Measurements from ENCODE around the gene WIZ.
A peak's percentile ranks its signal among the peaks of the same experiment; 100 is the strongest.

The WIZ gene

DNA sequence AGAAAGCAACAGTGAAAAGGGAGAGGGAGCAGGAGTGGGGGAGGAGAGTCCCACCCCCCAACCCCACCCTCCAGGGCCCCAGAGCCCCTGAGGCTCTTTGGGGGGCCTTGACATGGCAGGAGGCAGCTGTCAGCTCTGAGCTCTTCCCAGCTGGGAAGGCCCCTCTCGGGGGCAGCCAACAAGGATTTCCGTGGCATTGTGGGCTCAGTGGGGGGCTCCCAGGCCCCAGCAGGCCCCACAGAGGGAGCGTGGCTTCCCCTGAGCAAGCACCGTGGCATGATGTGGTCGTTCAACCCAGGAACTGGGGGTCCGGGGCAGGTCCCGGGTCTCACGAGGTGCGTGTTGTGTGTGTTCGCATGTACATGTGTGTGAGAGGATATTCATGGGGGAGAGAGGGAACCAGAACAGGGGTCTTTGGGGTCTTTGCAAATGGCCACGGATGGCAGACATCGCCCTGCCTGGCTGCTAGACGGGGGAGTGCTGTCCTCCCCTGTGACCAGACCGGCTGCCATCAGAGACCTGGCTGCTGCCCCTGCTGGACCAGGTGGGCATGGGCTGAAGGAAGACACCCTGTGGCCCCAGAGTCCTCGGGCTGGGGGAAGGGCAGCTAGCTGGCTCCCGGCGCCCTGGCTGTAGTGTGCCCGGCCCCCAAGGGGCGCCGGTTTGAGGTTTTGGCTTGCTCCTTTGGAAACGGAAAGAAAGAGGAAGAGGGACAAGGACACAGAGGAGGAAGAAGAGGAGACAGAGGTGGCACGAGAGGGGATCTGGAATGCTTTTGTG is 27.3 kb downstream of the WIZ start:
- Histone ChIP-seq H2BK15ac (ENCODE audit: low read depth, poor library complexity, severe bottlenecking) (no peak overlapping the region), H2AFZ (ENCODE audit: low read depth, low read length) (no peak overlapping the region), H3K9ac (ENCODE audit: low read length) (no peak overlapping the region), H3K4me3 (ENCODE audit: insufficient read depth in 1 of 2, low read depth in 1 of 2, low read length in 2 of 2) (no peak overlapping the region), H3K27me3 (ENCODE audit: control insufficient read depth in 1 of 2, insufficient read depth in 1 of 2, low read length in 2 of 2) (no peaks in the 10 kb centered on the region), H2AK5ac (ENCODE audit: low read length, severe bottlenecking) (no peak overlapping the region), H3K79me1 (replicated peaks; ENCODE audit: low read length, poor library complexity, severe bottlenecking) (peaks cover 45% of the 10 kb centered on the region), H2BK120ac (ENCODE audit: low read depth, low read length) (no peak overlapping the region), H3K4me2 (ENCODE audit: low read length, poor library complexity, severe bottlenecking) (no peak overlapping the region), H3K18ac (ENCODE audit: low read depth in 1 of 2, low read length in 2 of 2) (no peak overlapping the region), H3K9me3 (ENCODE audit: control insufficient read depth, low read length) (peaks cover 8% of the 10 kb centered on the region), H3K4me1 (ENCODE audit: control insufficient read depth, insufficient read depth, low read depth, low read length) (peaks cover 2% of the 10 kb centered on the region), H3K23ac (ENCODE audit: low read length in 2 of 2) (no peak overlapping the region), H3K14ac (ENCODE audit: low read length in 2 of 2) (no peak overlapping the region), H4K91ac (ENCODE audit: low read length) (no peak overlapping the region), H2BK12ac (ENCODE audit: low read length in 2 of 2) (no peak overlapping the region), H4K8ac (ENCODE audit: low read length) (no peak overlapping the region), H3K4ac (ENCODE audit: low read depth in 1 of 2, low read length in 2 of 2) (no peak overlapping the region), H2BK5ac (ENCODE audit: low read depth, low read length, poor library complexity, severe bottlenecking) (no peak overlapping the region), H3K36me3 (ENCODE audit: control insufficient read depth in 1 of 2, insufficient read depth in 2 of 2, low read depth in 1 of 2, low read length in 2 of 2) (peaks cover 60 to 68% of the 10 kb centered on the region in 2 experiments), H3K27ac (ENCODE audit: low read length, poor library complexity, severe bottlenecking) (no peak overlapping the region)
- no peak for DNase-seq
- 98% methylated on average over 22 of the region's 22 CpGs for WGBS

DNA sequence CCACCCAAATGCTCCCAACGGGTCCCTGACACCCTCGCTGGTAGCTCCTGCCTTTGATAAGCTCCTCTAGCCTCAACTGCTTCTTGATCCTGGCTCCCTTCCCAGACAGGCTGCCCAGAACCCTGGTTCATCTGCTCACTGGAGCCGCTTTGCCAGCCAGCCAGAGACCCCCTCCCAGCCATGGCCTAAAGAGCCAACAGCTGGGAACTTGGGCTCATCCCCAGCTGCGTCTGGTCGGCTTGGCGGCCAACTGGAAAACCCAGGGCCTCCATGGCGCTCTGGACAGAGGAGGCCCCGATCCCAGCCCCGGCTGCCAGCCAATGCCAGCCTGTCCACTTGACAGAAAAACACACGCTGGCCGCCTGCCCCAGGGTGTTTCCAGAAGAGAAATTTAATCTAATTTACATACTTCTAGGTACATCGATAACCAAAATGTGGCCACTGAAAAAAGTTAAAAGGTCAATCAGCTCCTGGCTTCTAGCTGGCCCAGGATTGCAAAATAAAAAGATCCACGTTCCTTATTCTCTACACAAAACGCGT is 28.0 kb downstream of the WIZ start:
- H3K9ac ChIP-seq (ENCODE audit: low read length): no peak overlapping the region
- H3K36me3 ChIP-seq (ENCODE audit: control insufficient read depth in 1 of 2, insufficient read depth in 2 of 2, low read depth in 1 of 2, low read length in 2 of 2): peaks cover 53 to 61% of the 10 kb centered on the region in 2 experiments
- H3K18ac ChIP-seq (ENCODE audit: low read depth in 1 of 2, low read length in 2 of 2): no peak overlapping the region
- H3K23ac ChIP-seq (ENCODE audit: low read length in 2 of 2): no peak overlapping the region
- no peaks in the 10 kb centered on the region for H3K27me3 ChIP-seq (ENCODE audit: control insufficient read depth in 1 of 2, insufficient read depth in 1 of 2, low read length in 2 of 2)
- peaks cover 38% of the 10 kb centered on the region for H3K79me1 ChIP-seq (replicated peaks; ENCODE audit: low read length, poor library complexity, severe bottlenecking)
- no peak overlapping the region for H4K91ac ChIP-seq (ENCODE audit: low read length)
- H2AFZ ChIP-seq (ENCODE audit: low read depth, low read length): no peak overlapping the region
- H3K4ac ChIP-seq (ENCODE audit: low read depth in 1 of 2, low read length in 2 of 2): no peak overlapping the region
- WGBS: 95% methylated on average over 12 of the region's 15 CpGs
- no peak overlapping the region for H3K4me3 ChIP-seq (ENCODE audit: insufficient read depth in 1 of 2, low read depth in 1 of 2, low read length in 2 of 2)
- no peak overlapping the region for H2AK5ac ChIP-seq (ENCODE audit: low read length, severe bottlenecking)
- H4K8ac ChIP-seq (ENCODE audit: low read length): no peak overlapping the region
- no peak for DNase-seq
- peaks cover 8% of the 10 kb centered on the region for H3K9me3 ChIP-seq (ENCODE audit: control insufficient read depth, low read length)
- H3K27ac ChIP-seq (ENCODE audit: low read length, poor library complexity, severe bottlenecking): no peak overlapping the region
- H2BK15ac ChIP-seq (ENCODE audit: low read depth, poor library complexity, severe bottlenecking): no peak overlapping the region
- H3K4me2 ChIP-seq (ENCODE audit: low read length, poor library complexity, severe bottlenecking): no peak overlapping the region
- no peak overlapping the region for H3K14ac ChIP-seq (ENCODE audit: low read length in 2 of 2)
- no peak overlapping the region for H2BK12ac ChIP-seq (ENCODE audit: low read length in 2 of 2)
- H3K4me1 ChIP-seq (ENCODE audit: control insufficient read depth, insufficient read depth, low read depth, low read length): peaks cover 5% of the 10 kb centered on the region
- H2BK120ac ChIP-seq (ENCODE audit: low read depth, low read length): no peak overlapping the region
- H2BK5ac ChIP-seq (ENCODE audit: low read depth, low read length, poor library complexity, severe bottlenecking): no peak overlapping the region

DNA sequence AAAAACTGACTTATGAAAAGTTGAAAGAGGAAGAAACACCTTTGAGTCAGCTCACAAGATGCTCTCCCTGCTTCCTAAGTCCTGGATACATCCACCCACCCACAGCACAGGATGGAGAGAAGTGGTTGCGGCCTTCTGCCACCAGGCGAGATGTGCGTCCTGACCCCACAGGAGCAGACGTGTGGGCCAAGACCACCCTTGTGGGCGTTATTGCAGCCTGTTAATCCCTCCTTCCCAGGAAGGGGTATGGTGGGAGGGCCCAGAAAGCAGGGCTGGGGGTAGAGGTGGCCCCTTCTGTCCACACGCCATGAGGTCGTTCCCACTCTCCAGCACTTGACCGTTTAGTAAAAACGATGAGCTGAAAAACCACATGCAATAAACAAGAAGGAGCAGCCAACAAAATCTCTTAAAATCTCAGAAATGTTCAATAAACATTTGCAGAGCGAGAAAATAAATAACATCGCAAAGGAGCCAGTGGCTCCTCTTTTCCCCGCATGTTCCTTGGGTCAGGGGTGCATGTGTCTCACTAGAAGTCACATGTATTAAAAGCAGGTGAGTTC is 28.5 kb downstream of the WIZ start:
- 82% methylated on average over 12 of the region's 12 CpGs for WGBS
- Histone ChIP-seq H3K9me3 (ENCODE audit: control insufficient read depth, low read length) (peaks cover 8% of the 10 kb centered on the region), H3K4ac (ENCODE audit: low read depth in 1 of 2, low read length in 2 of 2) (no peak overlapping the region)

DNA sequence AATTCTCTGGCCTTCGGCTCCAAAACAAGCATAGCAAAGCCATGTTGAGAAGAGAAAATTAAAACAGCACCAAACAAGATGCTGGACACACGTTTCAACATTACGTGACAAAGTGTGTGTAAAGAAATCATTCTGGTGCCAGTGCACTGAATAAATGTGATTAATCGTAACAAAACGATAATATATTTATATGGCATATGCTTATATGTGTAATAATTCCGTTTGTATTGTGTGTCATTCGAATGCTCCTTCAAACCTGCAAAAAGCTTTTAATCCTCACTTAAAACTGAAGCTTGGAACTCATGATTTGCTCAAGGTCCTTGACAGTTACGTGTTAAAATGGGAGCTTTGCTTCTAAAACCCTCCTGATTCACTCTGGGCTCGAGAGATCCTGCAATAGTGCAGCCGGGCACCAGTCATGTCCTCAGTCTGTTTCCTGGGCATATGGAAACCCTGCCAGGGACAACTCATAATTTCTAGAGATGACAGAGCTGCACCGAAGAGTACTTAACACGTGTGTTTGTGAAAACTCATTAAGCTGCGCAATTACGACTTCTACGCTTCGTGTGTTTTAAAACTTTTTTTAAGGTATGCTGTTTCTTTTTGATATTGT is 30.2 kb downstream of the WIZ start:
- H3K4me2 ChIP-seq (ENCODE audit: low read length, poor library complexity, severe bottlenecking): peak overlapping the region; percentile 62
- H3K9me3 ChIP-seq (ENCODE audit: control insufficient read depth, low read length): peaks cover 8% of the 10 kb centered on the region
- H3K23ac ChIP-seq (ENCODE audit: low read length in 2 of 2): no peak overlapping the region
- H3K36me3 ChIP-seq (ENCODE audit: control insufficient read depth in 1 of 2, insufficient read depth in 2 of 2, low read depth in 1 of 2, low read length in 2 of 2): peaks cover 48% of the 10 kb centered on the region in 2 experiments
- peaks cover 7% of the 10 kb centered on the region for H3K4me1 ChIP-seq (ENCODE audit: control insufficient read depth, insufficient read depth, low read depth, low read length)
- H3K14ac ChIP-seq (ENCODE audit: low read length in 2 of 2): no peak overlapping the region
- peak overlapping the region in 1 of 2 experiments; percentile 91 for H3K4me3 ChIP-seq (ENCODE audit: insufficient read depth in 1 of 2, low read depth in 1 of 2, low read length in 2 of 2)
- H2BK120ac ChIP-seq (ENCODE audit: low read depth, low read length): no peak overlapping the region
- no peak overlapping the region for H2BK5ac ChIP-seq (ENCODE audit: low read depth, low read length, poor library complexity, severe bottlenecking)
- H3K27me3 ChIP-seq (ENCODE audit: control insufficient read depth in 1 of 2, insufficient read depth in 1 of 2, low read length in 2 of 2): no peaks in the 10 kb centered on the region
- no peak overlapping the region for H2AFZ ChIP-seq (ENCODE audit: low read depth, low read length)
- H3K4ac ChIP-seq (ENCODE audit: low read depth in 1 of 2, low read length in 2 of 2): no peak overlapping the region
- no peak overlapping the region for H2AK5ac ChIP-seq (ENCODE audit: low read length, severe bottlenecking)
- H2BK12ac ChIP-seq (ENCODE audit: low read length in 2 of 2): no peak overlapping the region
- H3K79me1 ChIP-seq (replicated peaks; ENCODE audit: low read length, poor library complexity, severe bottlenecking): peaks cover 19% of the 10 kb centered on the region
- 62% methylated on average over 12 of the region's 16 CpGs for WGBS
- no peak overlapping the region for H4K8ac ChIP-seq (ENCODE audit: low read length)
- peak overlapping the region; percentile 92 for H3K9ac ChIP-seq (ENCODE audit: low read length)
- no peak overlapping the region for H2BK15ac ChIP-seq (ENCODE audit: low read depth, poor library complexity, severe bottlenecking)
- H3K27ac ChIP-seq (ENCODE audit: low read length, poor library complexity, severe bottlenecking): no peak overlapping the region
- DNase-seq: no peak
- no peak overlapping the region for H4K91ac ChIP-seq (ENCODE audit: low read length)
- no peak overlapping the region for H3K18ac ChIP-seq (ENCODE audit: low read depth in 1 of 2, low read length in 2 of 2)

More for the DNA sequence above, 28.5 kb downstream of the WIZ start:
- Histone ChIP-seq H3K27ac (ENCODE audit: low read length, poor library complexity, severe bottlenecking) (no peak overlapping the region), H2BK120ac (ENCODE audit: low read depth, low read length) (no peak overlapping the region), H3K4me3 (ENCODE audit: insufficient read depth in 1 of 2, low read depth in 1 of 2, low read length in 2 of 2) (no peak overlapping the region), H3K14ac (ENCODE audit: low read length in 2 of 2) (no peak overlapping the region), H2BK12ac (ENCODE audit: low read length in 2 of 2) (no peak overlapping the region), H2BK15ac (ENCODE audit: low read depth, poor library complexity, severe bottlenecking) (no peak overlapping the region), H3K9ac (ENCODE audit: low read length) (no peak overlapping the region), H3K18ac (ENCODE audit: low read depth in 1 of 2, low read length in 2 of 2) (no peak overlapping the region), H3K36me3 (ENCODE audit: control insufficient read depth in 1 of 2, insufficient read depth in 2 of 2, low read depth in 1 of 2, low read length in 2 of 2) (peaks cover 52 to 57% of the 10 kb centered on the region in 2 experiments), H3K23ac (ENCODE audit: low read length in 2 of 2) (no peak overlapping the region), H2BK5ac (ENCODE audit: low read depth, low read length, poor library complexity, severe bottlenecking) (no peak overlapping the region), H2AK5ac (ENCODE audit: low read length, severe bottlenecking) (no peak overlapping the region), H3K27me3 (ENCODE audit: control insufficient read depth in 1 of 2, insufficient read depth in 1 of 2, low read length in 2 of 2) (no peaks in the 10 kb centered on the region), H3K4me2 (ENCODE audit: low read length, poor library complexity, severe bottlenecking) (no peak overlapping the region), H3K4me1 (ENCODE audit: control insufficient read depth, insufficient read depth, low read depth, low read length) (peaks cover 7% of the 10 kb centered on the region), H2AFZ (ENCODE audit: low read depth, low read length) (no peak overlapping the region), H3K79me1 (replicated peaks; ENCODE audit: low read length, poor library complexity, severe bottlenecking) (peaks cover 33% of the 10 kb centered on the region), H4K8ac (ENCODE audit: low read length) (no peak overlapping the region), H4K91ac (ENCODE audit: low read length) (no peak overlapping the region)
- DNase-seq: no peak
